HepG2 (cell line): ENCODE data around the gene ABCG1. TPM values are rescaled to one million over a fixed set of nuclear protein-coding genes. Genes with fewer than 3 reads are reported as not detected.

Experiments used
- ATAC-seq: fragments of 200-7000 bp; cut with Tn5 transposase; 3 replicates; pipeline ENCODE4 v1.9.1; 2020; ENCODE audit warnings: mild to moderate bottlenecking, moderate library complexity
- BruUV-seq: library from RNA; stranded (reverse); fragments of 400-500 nt; replicated peaks from 2 replicates; lab custom pipeline; 2021; lab: Mats Ljungman, UMichigan
- CTCF ChIA-PET: fragments of 300-600 bp; formaldehyde crosslinking; extraction: SDS; loops from one replicate; lab custom pipeline; 2021; ENCODE audit warnings: low total read pairs, inconsistent platforms, low intra/inter-chr PET ratio; lab: Yijun Ruan, JAX
- POLR2A ChIA-PET: fragments of 350-600 bp; sonication (Branson Sonifier 250); formaldehyde crosslinking; loops from one replicate; lab custom pipeline; 2020; ENCODE audit warnings: antibody characterized with exemption, inconsistent platforms; lab: Yijun Ruan, JAX
- DNase-seq: peaks from one replicate; pipeline ENCODE4 v3.0.0-alpha.2; 2015; ENCODE audit warnings: low spot score
- FAIRE-seq: peaks from 3 replicates; lab custom pipeline; 2011; peaks lifted over from hg19 to GRCh38; lab: Jason Lieb, UNC
- H2AFZ ChIP-seq: one replicate; pipeline ENCODE4 v1.6.1; 2011; ENCODE audit warnings: low read length, inconsistent platforms
- H3K27ac ChIP-seq: fragments of 300-600 bp; 3 replicates; pipeline ENCODE4 v1.8.0; 2011; ENCODE audit warnings: mixed run types, mild to moderate bottlenecking, mixed read lengths, low read length, inconsistent platforms; ENCODE audit not compliant: insufficient read depth; ENCODE audit errors: extremely low read length
- H3K27me3 ChIP-seq, 2 experiments: fragments of 200-600 bp in 1 of 2; 2 replicates in 1 of 2; 3 replicates in 1 of 2; pipeline versions ENCODE4 v1.6.0 to v1.8.0; 2011; ENCODE audit warnings: low read length in 2 of 2, mild to moderate bottlenecking in 2 of 2, moderate library complexity in 2 of 2, inconsistent platforms in 1 of 2; ENCODE audit not compliant: insufficient read depth in 2 of 2, control insufficient read depth in 1 of 2
- H3K36me3 ChIP-seq, 2 experiments: fragments of 200-600 bp in 1 of 2; replicated peaks in 1 of 2; 2 replicates in 1 of 2; 3 replicates in 1 of 2; pipeline versions ENCODE4 v1.5.1 to v1.8.0; 2011; ENCODE audit warnings: low read length in 2 of 2, inconsistent platforms in 1 of 2; ENCODE audit not compliant: insufficient read depth in 2 of 2, control insufficient read depth in 1 of 2
- H3K4me1 ChIP-seq: 2 replicates; pipeline ENCODE4 v1.5.1; 2012; ENCODE audit warnings: low read length, inconsistent platforms; ENCODE audit not compliant: insufficient read depth
- H3K4me2 ChIP-seq: 2 replicates; pipeline ENCODE4 v1.6.0; 2011; ENCODE audit warnings: low read depth, low read length, inconsistent platforms
- H3K4me3 ChIP-seq, 3 experiments: fragments of 200-600 bp in 1 of 3; sonication (generic), shearing (Covaris generic) in 1 of 3; replicated peaks in 1 of 3; 2 replicates each; pipeline ENCODE4 v1.5.1; 2011 to 2016; ENCODE audit warnings: low read length in 3 of 3, inconsistent platforms in 2 of 3, low read depth in 2 of 3, mild to moderate bottlenecking in 2 of 3, control low read depth in 1 of 3, mixed read lengths in 1 of 3; ENCODE audit not compliant: insufficient read depth in 1 of 3
- H3K79me2 ChIP-seq: one replicate; pipeline ENCODE4 v1.6.1; 2011; ENCODE audit warnings: low read length, inconsistent platforms; ENCODE audit not compliant: insufficient read depth
- H3K9ac ChIP-seq: 2 replicates; pipeline ENCODE4 v1.6.0; 2011; ENCODE audit warnings: mild to moderate bottlenecking, low read depth, low read length, inconsistent platforms; ENCODE audit not compliant: insufficient read depth
- H3K9me3 ChIP-seq: 2 replicates; pipeline ENCODE4 v1.5.1; 2012; ENCODE audit warnings: mild to moderate bottlenecking, low read length
- H4K20me1 ChIP-seq: 2 replicates; pipeline ENCODE4 v1.6.0; 2011; ENCODE audit warnings: inconsistent platforms, mild to moderate bottlenecking, low read length, moderate library complexity; ENCODE audit not compliant: insufficient read depth
- HNRNPL ChIP-seq: fragments of 200-400 bp; formaldehyde crosslinking; IDR thresholded peaks from 2 replicates; pipeline ENCODE4 v1.6.1; 2017; ENCODE audit warnings: mild to moderate bottlenecking, low read depth, low read length
- ZNF646 ChIP-seq: sonication (generic); formaldehyde crosslinking; IDR thresholded peaks from 2 replicates; pipeline ENCODE4 v1.9.0; 2021; ENCODE audit warnings: mild to moderate bottlenecking, missing genetic modification reagents
- WGBS: methylation state at CpG from one replicate; pipeline ENCODE4 v1.1.6; 2017; ENCODE audit warnings: low lambda C conversion rate; 5-methylcytosine and 5-hydroxymethylcytosine counted together
- in situ Hi-C: cut with HindIII; loops from 2 replicates; pipeline ENCODE4 v1.10.0; 2017; ENCODE audit warnings: low pct_unique_long_range_greater_than_20kb; ENCODE audit not compliant: extremely low pct_ligation_motif_present
- intact Hi-C: fragments of 100-400 bp; cut with micrococcal nuclease; formaldehyde crosslinking; loops from one replicate; pipeline ENCODE4 v1.10.0; 2022; ENCODE audit not compliant: unreplicated experiment
- polyA plus RNA-seq, 8 experiments: library from polyadenylated mRNA; depleted of rRNA in 3 of 8; stranded (reverse) in 7 of 8; unstranded in 1 of 8; fragments of >200 nt; fragmentation: Illumina TruSeq in 4 of 8; extraction: Trizol in 4 of 8; gene quantifications; 2 replicates each; pipeline versions ENCODE4 v1.2.1 to v1.2.3, GENCODE V29; 2011 to 2016; ENCODE audit warnings: low read depth in 4 of 8, missing spikeins in 1 of 8, mixed read lengths in 1 of 8; ENCODE audit not compliant: insufficient read depth in 1 of 8
- total RNA-seq, 5 experiments: library from RNA; depleted of rRNA; stranded (reverse); fragments of >200 nt; fragmentation: Illumina TruSeq; extraction: Trizol; gene quantifications; 2 replicates each; pipeline ENCODE4 v1.2.3, GENCODE V29; 2016; ENCODE audit warnings: low read depth in 1 of 5
- TF ChIP-seq, protein P1 (sequence below): sonication (generic); formaldehyde crosslinking; IDR thresholded peaks from 2 replicates; pipeline ENCODE4 v1.5.0; 2020; ENCODE audit warnings: missing genetic modification reagents, mild to moderate bottlenecking, borderline replicate concordance

ABCG1 gene
- total and polyA plus RNA-seq, 2 of the 13 experiments (the other 11 are each of a cell fraction or from before 2014, with no cell fraction given): 0.04 TPM; not detected in 1

DNA sequence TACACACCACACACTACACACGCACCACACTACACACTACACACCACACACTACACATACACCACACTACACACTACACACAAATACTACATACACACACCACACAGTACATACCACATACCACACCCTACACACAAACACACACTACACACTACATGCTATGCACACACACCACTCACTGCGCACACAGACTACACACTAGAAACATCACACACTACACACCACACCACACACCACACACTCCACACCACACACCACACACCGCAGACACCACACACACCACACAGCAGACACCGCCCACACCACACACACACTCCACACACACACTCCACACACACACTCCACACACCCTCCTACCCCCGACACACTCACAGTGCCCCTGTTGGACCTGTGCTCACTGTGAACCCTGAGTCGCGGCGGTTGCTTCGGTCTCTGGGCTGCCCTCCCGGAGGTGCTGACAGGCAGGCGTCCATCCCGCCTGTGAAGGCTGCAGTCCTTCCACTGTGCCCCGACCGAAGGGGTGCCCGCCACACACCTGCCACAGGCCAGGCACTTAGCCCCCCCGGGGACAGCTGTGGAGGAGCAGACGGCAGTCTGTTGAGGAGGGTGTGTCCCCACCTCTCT is 74.8 kb downstream of the ABCG1 start:
- no TSS peak for BruUV-seq
- in situ Hi-C loops: no loop called here
- Histone ChIP-seq H3K4me1 (no peaks in the 10 kb centered on the region), H2AFZ (no peak overlapping the region), H3K9me3 (no peaks in the 10 kb centered on the region), H3K4me3 (no peak overlapping the region), H3K36me3 (no peaks in the 10 kb centered on the region), H4K20me1 (no peaks in the 10 kb centered on the region; the same call in 1 of the 2 replicates), H3K79me2 (no peaks in the 10 kb centered on the region), H3K27ac (no peak overlapping the region), H3K9ac (no peak overlapping the region), H3K4me2 (no peak overlapping the region), H3K27me3 (peaks cover 3 to 34% of the 10 kb centered on the region in 2 experiments; a peak in 3 of 5 replicates)
- ChIA-PET CTCF (no interaction called here), POLR2A (no interaction called here)
- WGBS: 52% methylated on average over 14 of the region's 17 CpGs
- intact Hi-C loops: no loop called here
- ATAC-seq: no peak
- DNase-seq: no peak
- FAIRE-seq: peak; percentile 18
- TF ChIP-seq HNRNPL: 0 out of 2 replicates have a peak, but pooled peaks have one; percentile 26
- TF ChIP-seq ZNF646: peak; percentile 47; the same call in 1 of the 2 replicates
- TF ChIP-seq, protein P1, sequence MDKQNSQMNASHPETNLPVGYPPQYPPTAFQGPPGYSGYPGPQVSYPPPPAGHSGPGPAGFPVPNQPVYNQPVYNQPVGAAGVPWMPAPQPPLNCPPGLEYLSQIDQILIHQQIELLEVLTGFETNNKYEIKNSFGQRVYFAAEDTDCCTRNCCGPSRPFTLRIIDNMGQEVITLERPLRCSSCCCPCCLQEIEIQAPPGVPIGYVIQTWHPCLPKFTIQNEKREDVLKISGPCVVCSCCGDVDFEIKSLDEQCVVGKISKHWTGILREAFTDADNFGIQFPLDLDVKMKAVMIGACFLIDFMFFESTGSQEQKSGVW (CRISPR knock-in tag): no peak
